ENCODE measurements around the gene CROCC2.

DNA sequence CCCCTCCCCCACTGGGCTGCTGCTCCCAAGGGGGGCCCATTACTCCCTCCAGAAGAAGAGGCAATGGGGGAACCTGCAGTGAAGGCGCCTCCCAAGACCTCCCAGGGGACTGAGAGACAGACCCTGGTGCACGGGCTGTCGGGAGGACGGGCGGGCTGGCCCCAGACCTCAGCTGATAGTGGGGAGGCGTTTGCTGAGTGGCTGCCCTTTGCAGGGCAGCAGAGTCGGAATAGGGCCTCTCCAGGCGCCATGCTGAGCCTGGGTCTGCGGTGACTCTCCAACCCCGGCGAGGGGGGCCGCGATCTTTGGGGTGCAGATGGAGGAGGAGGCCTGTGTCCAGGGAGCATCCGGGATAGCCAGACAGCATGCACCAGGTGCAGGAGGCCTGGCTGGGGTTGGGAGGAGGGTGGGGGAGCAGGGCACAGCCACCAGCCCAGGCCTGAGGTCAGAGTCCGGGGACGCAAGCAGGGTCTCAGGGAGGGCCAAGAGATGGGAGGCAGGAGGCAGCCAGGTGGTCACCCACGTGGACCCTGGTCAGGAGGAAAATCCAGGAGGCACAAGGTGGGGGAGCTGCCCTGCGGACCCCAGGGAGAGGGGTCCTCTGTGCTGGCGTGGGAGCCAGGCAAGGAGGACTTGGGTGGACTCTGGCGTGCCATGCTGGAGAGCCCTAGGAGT lies 11.0 kb downstream of the CROCC2 start:
- TF ChIP-seq, protein P1, sequence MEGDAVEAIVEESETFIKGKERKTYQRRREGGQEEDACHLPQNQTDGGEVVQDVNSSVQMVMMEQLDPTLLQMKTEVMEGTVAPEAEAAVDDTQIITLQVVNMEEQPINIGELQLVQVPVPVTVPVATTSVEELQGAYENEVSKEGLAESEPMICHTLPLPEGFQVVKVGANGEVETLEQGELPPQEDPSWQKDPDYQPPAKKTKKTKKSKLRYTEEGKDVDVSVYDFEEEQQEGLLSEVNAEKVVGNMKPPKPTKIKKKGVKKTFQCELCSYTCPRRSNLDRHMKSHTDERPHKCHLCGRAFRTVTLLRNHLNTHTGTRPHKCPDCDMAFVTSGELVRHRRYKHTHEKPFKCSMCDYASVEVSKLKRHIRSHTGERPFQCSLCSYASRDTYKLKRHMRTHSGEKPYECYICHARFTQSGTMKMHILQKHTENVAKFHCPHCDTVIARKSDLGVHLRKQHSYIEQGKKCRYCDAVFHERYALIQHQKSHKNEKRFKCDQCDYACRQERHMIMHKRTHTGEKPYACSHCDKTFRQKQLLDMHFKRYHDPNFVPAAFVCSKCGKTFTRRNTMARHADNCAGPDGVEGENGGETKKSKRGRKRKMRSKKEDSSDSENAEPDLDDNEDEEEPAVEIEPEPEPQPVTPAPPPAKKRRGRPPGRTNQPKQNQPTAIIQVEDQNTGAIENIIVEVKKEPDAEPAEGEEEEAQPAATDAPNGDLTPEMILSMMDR (IDR thresholded peaks at IDR 0.05), result no peak
- TF ChIP-seq EP300 (IDR thresholded peaks at IDR 0.05; ENCODE audit: low read depth) (no peak), POLR2A (IDR thresholded peaks at IDR 0.05) (no peak)
